ENCODE results near the gene FOLR2.
"Not testable (repeated sequence)": the region's sequence is repeated elsewhere in the genome, so short reads cannot be mapped to it uniquely, and the experiment has no call there.

FOLR2 gene

GRCh38 chr11:72206794-72207193 is 9.8 kb upstream of the FOLR2 start:
- not testable (repeated sequence) for DNase-seq (ENCODE audit: low spot score)

GRCh38 chr11:72208281-72208680 is 8.3 kb upstream of the FOLR2 start:
- DNase-seq (ENCODE audit: low spot score) = no peak

GRCh38 chr11:72209101-72209500 is 7.5 kb upstream of the FOLR2 start:
- DNase-seq (ENCODE audit: low spot score) = no peak

GRCh38 chr11:72217841-72218240 is 1.2 kb downstream of the FOLR2 start:
- no peak for DNase-seq (ENCODE audit: low spot score)

- no peak for DNase-seq (ENCODE audit: low spot score)
Observed at GRCh38 chr11:72218251-72218745, 1.7 kb downstream of the FOLR2 start.

- no peak for DNase-seq (ENCODE audit: low spot score)
Observed at GRCh38 chr11:72220696-72221363, 4.2 kb downstream of the FOLR2 start.

GRCh38 chr11:72221386-72222075 is 4.9 kb downstream of the FOLR2 start:
- no peak for DNase-seq (ENCODE audit: low spot score)

- no peak for DNase-seq (ENCODE audit: low spot score)
Observed at GRCh38 chr11:72222106-72222891, 5.7 kb downstream of the FOLR2 start.

- DNase-seq (ENCODE audit: low spot score) = peak; percentile 91
Observed at GRCh38 chr11:72222907-72223614, 6.5 kb downstream of the FOLR2 start.

GRCh38 chr11:72223615-72224563 is 7.3 kb downstream of the FOLR2 start:
- DNase-seq (ENCODE audit: low spot score) = peak; percentile 87

- DNase-seq (ENCODE audit: low spot score) = peak; percentile 54
Observed at GRCh38 chr11:72224564-72225410, 8.2 kb downstream of the FOLR2 start, which contains the start of gene INPPL1. Gene INPPL1, plus strand, starts transcription at chr11:72224767. Its CDS starts 218 bp downstream, at chr11:72224985.

- no peak for DNase-seq (ENCODE audit: low spot score)
Observed at GRCh38 chr11:72225411-72225951, 8.9 kb downstream of the FOLR2 start.

GRCh38 chr11:72226701-72227100 is 10.1 kb downstream of the FOLR2 start:
- DNase-seq (ENCODE audit: low spot score) = no peak

- DNase-seq (ENCODE audit: low spot score) = no peak
Observed at GRCh38 chr11:72227316-72228228, 11.0 kb downstream of the FOLR2 start.

GRCh38 chr11:72228229-72228843 is 11.7 kb downstream of the FOLR2 start:
- no peak for DNase-seq (ENCODE audit: low spot score)

- no peak for DNase-seq (ENCODE audit: low spot score)
Observed at GRCh38 chr11:72228844-72229231, 12.2 kb downstream of the FOLR2 start.

GRCh38 chr11:72229336-72229924 is 12.8 kb downstream of the FOLR2 start:
- no peak for DNase-seq (ENCODE audit: low spot score)

Data from AG20443 (cell line).